Chondrocyte (in vitro differentiated cells): Measurements from ENCODE around the gene GJB6. TPM values are rescaled to one million over a fixed set of nuclear protein-coding genes. Genes with fewer than 3 reads are reported as not detected.

Experiments used
- DNase-seq: peaks from one replicate; pipeline ENCODE4 v3.0.0; 2021; ENCODE audit warnings: mixed read lengths, low spot score
- H3K27ac Mint-ChIP-seq: one replicate; pipeline ENCODE4 v1.8.0; 2021; ENCODE audit warnings: mild to moderate bottlenecking, moderate library complexity, mixed read lengths; ENCODE audit not compliant: unreplicated experiment
- H3K27me3 Mint-ChIP-seq: 2 replicates; pipeline ENCODE4 v1.8.0; 2021; ENCODE audit warnings: low read depth, mixed read lengths
- H3K36me3 Mint-ChIP-seq: 2 replicates; pipeline ENCODE4 v1.8.0; 2021; ENCODE audit warnings: low read depth, mixed read lengths
- H3K4me1 Mint-ChIP-seq: 2 replicates; pipeline ENCODE4 v1.8.0; 2021; ENCODE audit warnings: low read depth, mild to moderate bottlenecking, mixed read lengths
- H3K4me3 Mint-ChIP-seq: one replicate; pipeline ENCODE4 v1.8.0; 2021; ENCODE audit warnings: mild to moderate bottlenecking, moderate library complexity, mixed read lengths; ENCODE audit not compliant: unreplicated experiment
- H3K9me3 Mint-ChIP-seq: 2 replicates; pipeline ENCODE4 v1.8.0; 2021; ENCODE audit warnings: low read depth, mixed read lengths
- total RNA-seq: library from RNA; stranded (reverse); gene quantifications from 3 replicates; pipeline ENCODE4 v1.2.1, GENCODE V29; 2021
- TF ChIP-seq, protein P1 (sequence below): fragments of 200-600 bp; sonication (generic); IDR thresholded peaks from 2 replicates; pipeline ENCODE4 v1.5.0; 2021; ENCODE audit warnings: antibody characterized with exemption, mild to moderate bottlenecking, moderate library complexity

The GJB6 gene
- total RNA-seq, 1 donor from 2014 or later, result not detected

DNA sequence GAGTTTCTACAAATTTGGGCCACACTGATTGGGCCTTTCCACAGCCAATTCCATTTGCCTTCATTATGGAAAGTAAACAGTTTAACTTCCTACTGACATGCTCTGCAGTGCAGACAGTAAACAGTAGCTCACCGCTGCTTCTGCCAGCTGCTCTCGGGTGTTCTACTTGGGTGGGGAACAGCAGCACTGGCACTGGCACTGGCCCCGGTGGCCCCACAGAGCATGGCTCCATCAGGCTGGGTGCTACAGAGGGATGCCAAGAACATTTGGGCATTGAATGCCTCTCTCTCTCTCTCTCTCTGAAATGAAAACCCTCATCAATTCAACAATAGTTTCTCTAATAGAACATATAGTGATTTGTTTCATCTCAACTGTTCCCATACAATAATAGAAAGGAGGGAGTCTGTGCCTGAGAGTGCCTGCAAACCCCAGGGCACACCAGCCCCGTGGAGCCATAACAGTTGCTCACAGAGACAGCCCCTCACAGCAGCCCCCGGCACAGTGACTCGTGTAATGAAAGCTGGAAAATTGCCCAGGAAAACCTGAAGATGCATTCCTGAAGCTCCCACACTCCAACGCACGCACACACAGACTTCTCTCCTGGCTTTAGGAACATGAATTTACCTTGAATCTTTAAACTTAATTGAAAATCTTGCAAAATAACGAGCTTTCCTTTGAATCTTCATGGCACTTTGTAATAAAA lies 38.2 kb upstream of the GJB6 start:
- Mint-ChIP-seq H3K27me3 (peaks cover 39% of the 10 kb centered on the region), H3K4me3 (no peak overlapping the region), H3K9me3 (no peaks in the 10 kb centered on the region), H3K27ac (no peak overlapping the region), H3K36me3 (peaks cover 2% of the 10 kb centered on the region), H3K4me1 (peaks cover 5% of the 10 kb centered on the region)
- no peak for DNase-seq
- TF ChIP-seq, protein P1, sequence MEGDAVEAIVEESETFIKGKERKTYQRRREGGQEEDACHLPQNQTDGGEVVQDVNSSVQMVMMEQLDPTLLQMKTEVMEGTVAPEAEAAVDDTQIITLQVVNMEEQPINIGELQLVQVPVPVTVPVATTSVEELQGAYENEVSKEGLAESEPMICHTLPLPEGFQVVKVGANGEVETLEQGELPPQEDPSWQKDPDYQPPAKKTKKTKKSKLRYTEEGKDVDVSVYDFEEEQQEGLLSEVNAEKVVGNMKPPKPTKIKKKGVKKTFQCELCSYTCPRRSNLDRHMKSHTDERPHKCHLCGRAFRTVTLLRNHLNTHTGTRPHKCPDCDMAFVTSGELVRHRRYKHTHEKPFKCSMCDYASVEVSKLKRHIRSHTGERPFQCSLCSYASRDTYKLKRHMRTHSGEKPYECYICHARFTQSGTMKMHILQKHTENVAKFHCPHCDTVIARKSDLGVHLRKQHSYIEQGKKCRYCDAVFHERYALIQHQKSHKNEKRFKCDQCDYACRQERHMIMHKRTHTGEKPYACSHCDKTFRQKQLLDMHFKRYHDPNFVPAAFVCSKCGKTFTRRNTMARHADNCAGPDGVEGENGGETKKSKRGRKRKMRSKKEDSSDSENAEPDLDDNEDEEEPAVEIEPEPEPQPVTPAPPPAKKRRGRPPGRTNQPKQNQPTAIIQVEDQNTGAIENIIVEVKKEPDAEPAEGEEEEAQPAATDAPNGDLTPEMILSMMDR, result no peak

DNA sequence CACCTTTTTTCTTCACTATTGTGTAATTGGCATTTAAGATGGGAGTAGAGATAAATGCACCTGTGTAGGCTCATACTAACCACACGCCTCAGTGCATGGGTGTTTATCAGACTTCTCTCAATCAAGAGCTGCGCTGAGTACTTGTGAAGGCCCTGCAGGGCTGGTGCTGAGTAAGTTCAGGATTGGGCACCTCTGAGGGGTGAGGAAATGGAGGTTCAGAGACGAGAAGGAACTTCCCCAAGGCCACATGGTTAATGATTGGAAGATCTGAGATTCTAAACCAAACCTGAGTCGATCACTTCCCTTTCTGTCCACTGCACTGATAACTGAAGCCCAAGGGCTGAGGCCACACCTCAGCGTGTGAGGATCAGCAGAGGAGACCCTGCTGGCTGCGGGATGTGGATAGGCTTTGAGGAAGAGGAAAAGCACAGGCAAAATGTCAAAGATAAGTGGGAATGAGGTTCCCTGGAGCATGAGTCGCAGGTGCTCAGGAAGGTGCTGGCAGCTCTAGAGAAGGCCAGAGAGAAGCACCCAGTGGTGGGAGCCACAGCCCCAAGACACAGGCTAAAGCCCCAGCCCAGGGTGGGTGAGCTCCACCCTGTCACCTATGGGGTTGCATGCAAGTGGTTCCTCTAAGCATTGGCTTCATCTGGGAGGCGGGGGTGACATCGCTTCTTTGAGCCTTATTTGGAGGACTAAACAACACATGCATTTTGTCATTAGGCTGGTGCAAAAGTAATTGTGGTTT lies 32.3 kb upstream of the GJB6 start:
- no peak overlapping the region for H3K27ac Mint-ChIP-seq

DNA sequence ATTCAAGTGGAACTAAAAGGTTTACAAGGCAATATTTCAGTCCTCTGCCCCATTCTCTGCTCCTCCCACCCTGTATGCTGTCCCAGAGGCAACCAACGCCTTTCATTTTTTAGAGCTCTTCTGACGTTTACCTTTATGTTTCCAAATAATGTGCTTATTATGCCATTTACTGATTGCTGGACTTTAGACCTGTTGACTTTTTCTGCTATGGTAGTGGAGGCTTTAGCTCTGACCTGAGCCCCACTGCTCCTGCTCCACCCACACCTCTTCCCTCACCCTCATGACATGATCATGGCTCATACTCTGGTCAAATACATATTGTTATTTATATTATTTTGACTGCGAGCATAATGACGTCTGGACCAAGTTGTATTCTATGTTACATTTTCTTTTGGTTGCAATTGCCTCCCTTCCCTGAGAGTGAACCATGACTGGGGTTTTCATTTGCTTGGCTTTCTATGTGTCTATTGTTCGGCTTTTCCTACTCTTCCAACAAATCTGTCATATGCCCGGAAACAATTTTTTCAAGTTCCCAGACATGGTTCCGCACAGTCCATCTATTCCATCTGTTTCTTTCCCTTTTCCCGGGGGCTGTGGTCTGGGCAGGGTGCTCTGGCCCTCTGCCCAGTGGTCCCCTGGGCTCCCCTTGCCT lies 31.4 kb upstream of the GJB6 start:
- peaks cover 49% of the 10 kb centered on the region for H3K27me3 Mint-ChIP-seq
- no peaks in the 10 kb centered on the region for H3K4me1 Mint-ChIP-seq
- peaks cover 4% of the 10 kb centered on the region for H3K9me3 Mint-ChIP-seq
- TF ChIP-seq, protein P1, result no peak
- no peaks in the 10 kb centered on the region for H3K36me3 Mint-ChIP-seq
- no peak overlapping the region for H3K27ac Mint-ChIP-seq
- DNase-seq, result no peak
- H3K4me3 Mint-ChIP-seq, result no peak overlapping the region

More for the DNA sequence above, 32.3 kb upstream of the GJB6 start:
- no peak for DNase-seq
- TF ChIP-seq, protein P1, result no peak
- Mint-ChIP-seq H3K4me3 (no peak overlapping the region), H3K36me3 (no peaks in the 10 kb centered on the region), H3K27me3 (peaks cover 43% of the 10 kb centered on the region), H3K4me1 (no peaks in the 10 kb centered on the region), H3K9me3 (peaks cover 4% of the 10 kb centered on the region)

DNA sequence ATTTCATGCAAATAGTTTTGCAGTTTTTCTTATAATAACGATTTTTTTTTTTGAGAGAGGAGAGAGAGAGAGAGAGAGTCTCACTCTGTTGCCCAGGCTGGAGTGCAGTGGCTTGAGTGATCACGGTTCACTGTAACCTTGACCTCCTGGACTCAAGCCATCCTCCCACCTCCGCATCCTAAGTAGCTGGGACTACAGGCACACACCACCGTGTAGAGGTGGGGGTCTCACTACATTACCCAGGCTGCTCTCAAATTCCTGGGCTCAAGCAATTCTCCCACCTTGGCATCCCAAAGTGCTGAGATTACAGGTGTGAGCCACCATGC lies 26.8 kb upstream of the GJB6 start:
- DNase-seq, result no peak
- Mint-ChIP-seq H3K36me3 (no peaks in the 10 kb centered on the region), H3K27ac (no peak overlapping the region), H3K4me3 (no peak overlapping the region), H3K9me3 (peaks cover 4% of the 10 kb centered on the region), H3K27me3 (peaks cover 55% of the 10 kb centered on the region), H3K4me1 (no peaks in the 10 kb centered on the region)
- TF ChIP-seq, protein P1, result no peak

DNA sequence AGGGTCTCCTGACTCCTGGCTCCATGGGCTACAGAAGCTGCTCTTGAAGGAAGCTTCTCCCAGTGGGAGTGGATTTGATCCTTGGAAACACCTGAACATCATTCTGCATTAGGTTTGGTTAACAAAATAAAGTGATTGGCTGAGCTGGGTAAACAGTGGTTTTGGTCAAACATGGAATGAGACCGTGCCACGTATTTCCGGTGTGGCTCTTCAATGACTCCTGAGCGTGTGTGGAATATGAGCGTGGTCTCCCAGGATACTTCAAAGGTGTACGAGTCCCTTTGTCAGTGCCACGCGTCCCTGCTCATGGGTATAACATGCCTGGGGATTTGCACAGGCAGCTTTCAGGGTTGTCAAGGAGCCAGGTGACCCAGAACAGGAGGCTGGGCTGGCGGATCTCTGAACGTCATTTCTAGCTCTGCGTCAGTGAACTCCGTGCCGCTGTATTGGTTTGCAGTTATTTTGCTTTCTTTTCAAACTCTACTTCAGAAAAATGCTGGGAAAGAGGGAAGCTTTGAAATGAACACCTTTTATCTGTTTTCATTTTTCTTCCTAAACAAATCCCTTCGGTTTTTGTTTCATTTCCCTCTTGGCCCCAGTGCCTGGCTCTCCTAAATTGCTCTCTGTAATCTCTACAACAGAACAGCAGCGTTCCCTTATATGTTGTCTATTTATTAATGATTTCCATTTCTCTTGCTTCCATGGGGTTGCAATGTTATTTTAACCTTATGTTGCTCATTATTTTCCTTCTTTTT lies 26.3 kb upstream of the GJB6 start:
- peaks cover 4% of the 10 kb centered on the region for H3K9me3 Mint-ChIP-seq
- no peaks in the 10 kb centered on the region for H3K36me3 Mint-ChIP-seq
- no peak for DNase-seq
- no peak overlapping the region for H3K4me3 Mint-ChIP-seq
- no peaks in the 10 kb centered on the region for H3K4me1 Mint-ChIP-seq
- TF ChIP-seq, protein P1, result no peak
- H3K27me3 Mint-ChIP-seq, result peaks cover 54% of the 10 kb centered on the region
- no peak overlapping the region for H3K27ac Mint-ChIP-seq
